HEK293T (cell line): ENCODE data around the gene GPRC5B.

Experiments
- BHLHE40 ChIP-seq: fragments of 450-650 bp; IDR thresholded peaks from 2 replicates; pipeline ENCODE4 v1.6.1; 2016; ENCODE audit warnings: mild to moderate bottlenecking, moderate library complexity, borderline replicate concordance
- FOXA1 ChIP-seq: fragments of 450-650 bp; IDR thresholded peaks from 2 replicates; pipeline ENCODE4 v1.6.1; 2016; ENCODE audit warnings: mild to moderate bottlenecking
- FOXK2 ChIP-seq: fragments of 450-650 bp; IDR thresholded peaks from 2 replicates; pipeline ENCODE4 v1.6.1; 2016; ENCODE audit warnings: mild to moderate bottlenecking
- FOXM1 ChIP-seq: fragments of 450-650 bp; IDR thresholded peaks from 2 replicates; pipeline ENCODE4 v1.6.1; 2017; ENCODE audit warnings: mild to moderate bottlenecking, borderline replicate concordance
- L3MBTL2 ChIP-seq: fragments of 450-650 bp; conservative IDR thresholded peaks from 2 replicates; pipeline ENCODE4 v1.6.1; 2016; ENCODE audit warnings: mild to moderate bottlenecking
- SP1 ChIP-seq: fragments of 450-650 bp; IDR thresholded peaks from 2 replicates; pipeline ENCODE4 v1.6.1; 2017
- TARDBP ChIP-seq: fragments of 450-650 bp; IDR thresholded peaks from 2 replicates; pipeline ENCODE4 v1.6.1; 2016
- TF ChIP-seq, protein P1 (sequence below): fragments of 450-650 bp; IDR thresholded peaks from 2 replicates; pipeline ENCODE4 v1.6.1; 2016

DNA sequence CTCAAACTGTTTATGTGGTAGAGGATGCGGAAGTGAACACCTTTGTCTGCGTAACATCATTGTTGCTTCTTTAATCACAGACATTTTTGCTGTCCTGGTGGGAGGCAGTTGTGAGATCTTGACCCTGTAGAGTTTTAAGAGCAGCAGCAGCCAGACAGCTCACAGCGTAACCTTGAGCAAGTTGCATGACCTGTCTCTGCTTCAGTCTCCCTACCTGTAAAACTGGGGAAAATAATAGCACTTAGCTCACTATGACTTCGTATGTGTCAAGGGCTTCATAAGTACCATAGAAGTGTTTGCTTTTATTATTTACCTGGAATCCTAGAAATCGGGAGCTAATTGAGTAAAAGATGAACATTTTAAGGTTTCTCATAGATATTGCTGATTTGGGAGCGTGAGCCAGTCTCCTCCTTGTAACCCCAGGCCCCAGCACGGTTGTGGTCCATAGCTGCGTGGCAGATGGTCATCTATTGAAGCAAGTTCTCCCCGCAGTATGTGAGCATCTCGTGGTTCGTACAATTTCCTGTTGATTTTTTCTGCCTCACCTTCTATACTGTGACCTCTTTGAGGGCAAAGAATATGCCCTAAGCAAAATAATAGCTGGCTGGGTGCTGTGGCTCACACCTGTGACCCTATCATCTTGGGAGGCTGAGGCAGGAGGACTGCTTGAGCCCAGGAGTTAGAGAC is 34.4 kb downstream of the GPRC5B start:
- no peak for TF ChIP-seq L3MBTL2
- TF ChIP-seq FOXA1 = no peak
- no peak for TF ChIP-seq FOXK2
- TF ChIP-seq FOXM1 = no peak
- TF ChIP-seq TARDBP = no peak
- TF ChIP-seq, protein P1, sequence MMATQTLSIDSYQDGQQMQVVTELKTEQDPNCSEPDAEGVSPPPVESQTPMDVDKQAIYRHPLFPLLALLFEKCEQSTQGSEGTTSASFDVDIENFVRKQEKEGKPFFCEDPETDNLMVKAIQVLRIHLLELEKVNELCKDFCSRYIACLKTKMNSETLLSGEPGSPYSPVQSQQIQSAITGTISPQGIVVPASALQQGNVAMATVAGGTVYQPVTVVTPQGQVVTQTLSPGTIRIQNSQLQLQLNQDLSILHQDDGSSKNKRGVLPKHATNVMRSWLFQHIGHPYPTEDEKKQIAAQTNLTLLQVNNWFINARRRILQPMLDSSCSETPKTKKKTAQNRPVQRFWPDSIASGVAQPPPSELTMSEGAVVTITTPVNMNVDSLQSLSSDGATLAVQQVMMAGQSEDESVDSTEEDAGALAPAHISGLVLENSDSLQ = no peak
- TF ChIP-seq SP1 = no peak
- no peak for TF ChIP-seq BHLHE40
